Measurements from ENCODE around the gene LCE1D.

DNA sequence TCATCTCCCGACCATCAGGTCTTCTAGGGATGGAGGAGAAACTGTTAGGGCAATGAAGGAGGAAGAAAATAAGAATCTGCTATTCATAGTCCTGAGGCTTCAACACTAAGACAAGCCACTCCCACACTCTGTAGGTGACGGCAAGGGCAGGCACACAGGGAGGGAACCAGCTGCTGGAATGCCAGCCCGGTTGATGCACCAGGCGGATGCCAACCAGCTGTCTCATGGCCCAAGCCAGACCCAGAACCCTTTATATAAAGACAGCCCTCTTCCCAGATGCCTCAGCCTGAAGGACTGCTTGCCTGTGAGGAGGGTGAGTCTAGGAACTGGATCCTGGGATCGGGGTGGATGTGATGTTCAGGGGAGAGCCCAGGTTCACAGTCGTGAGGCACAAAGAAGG is 38.8 kb upstream of the LCE1D start, which contains the start of gene KPRP:
- no peak for TF ChIP-seq POLR2A (IDR thresholded peaks at IDR 0.05)
- TF ChIP-seq, protein P1, sequence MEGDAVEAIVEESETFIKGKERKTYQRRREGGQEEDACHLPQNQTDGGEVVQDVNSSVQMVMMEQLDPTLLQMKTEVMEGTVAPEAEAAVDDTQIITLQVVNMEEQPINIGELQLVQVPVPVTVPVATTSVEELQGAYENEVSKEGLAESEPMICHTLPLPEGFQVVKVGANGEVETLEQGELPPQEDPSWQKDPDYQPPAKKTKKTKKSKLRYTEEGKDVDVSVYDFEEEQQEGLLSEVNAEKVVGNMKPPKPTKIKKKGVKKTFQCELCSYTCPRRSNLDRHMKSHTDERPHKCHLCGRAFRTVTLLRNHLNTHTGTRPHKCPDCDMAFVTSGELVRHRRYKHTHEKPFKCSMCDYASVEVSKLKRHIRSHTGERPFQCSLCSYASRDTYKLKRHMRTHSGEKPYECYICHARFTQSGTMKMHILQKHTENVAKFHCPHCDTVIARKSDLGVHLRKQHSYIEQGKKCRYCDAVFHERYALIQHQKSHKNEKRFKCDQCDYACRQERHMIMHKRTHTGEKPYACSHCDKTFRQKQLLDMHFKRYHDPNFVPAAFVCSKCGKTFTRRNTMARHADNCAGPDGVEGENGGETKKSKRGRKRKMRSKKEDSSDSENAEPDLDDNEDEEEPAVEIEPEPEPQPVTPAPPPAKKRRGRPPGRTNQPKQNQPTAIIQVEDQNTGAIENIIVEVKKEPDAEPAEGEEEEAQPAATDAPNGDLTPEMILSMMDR (IDR thresholded peaks at IDR 0.05): no peak
